ENCODE results near the gene FASTK. TPM values are rescaled to one million over a fixed set of nuclear protein-coding genes. Genes with fewer than 3 reads are reported as not detected.
A peak's percentile ranks its signal among the peaks of the same experiment; 100 is the strongest.

The FASTK gene
- total RNA-seq, 2 experiments from 2014 or later: 70.0 to 72.7 TPM

- no peak overlapping the region for H3K27ac Mint-ChIP-seq
- CTCF ChIA-PET: no interaction called here
- no peak for DNase-seq
- no peaks in the 10 kb centered on the region for H3K9me3 Mint-ChIP-seq
- H3K27me3 Mint-ChIP-seq: no peaks in the 10 kb centered on the region
- POLR2A ChIA-PET: interaction anchor here (0.7 to 1.5 kb wide), 2 partner anchors 8 to 10 kb away, joined by 3 to 5 read pairs; no protein-coding TSS in a partner anchor
- peaks cover 14% of the 10 kb centered on the region for H3K4me1 Mint-ChIP-seq
- peaks cover 10% of the 10 kb centered on the region for H3K36me3 Mint-ChIP-seq (ENCODE audit: low read depth)
- no peak overlapping the region for H3K4me3 Mint-ChIP-seq
Measured at GRCh38 chr7:151040616-151041375, 39.8 kb downstream of the FASTK start.

GRCh38 chr7:151039850-151040548 is 40.6 kb downstream of the FASTK start:
- H3K36me3 Mint-ChIP-seq (ENCODE audit: low read depth): peaks cover 13% of the 10 kb centered on the region
- no peak overlapping the region for H3K4me3 Mint-ChIP-seq
- H3K4me1 Mint-ChIP-seq: peaks cover 14% of the 10 kb centered on the region
- DNase-seq: no peak
- ChIA-PET POLR2A (interaction anchor here (1.0 to 1.9 kb wide), 3 partner anchors 10 to 12 kb away, joined by 4 to 5 read pairs (median 5); partner anchors contain the start of gene ABCB8), CTCF (interaction anchor here (1.7 kb wide), 1 partner anchor 11 kb away, joined by 10 read pairs; the partner anchor contains the start of gene ABCB8)
- H3K27me3 Mint-ChIP-seq: no peaks in the 10 kb centered on the region
- peak overlapping the region; percentile 41 for H3K27ac Mint-ChIP-seq
- no peaks in the 10 kb centered on the region for H3K9me3 Mint-ChIP-seq

DNA sequence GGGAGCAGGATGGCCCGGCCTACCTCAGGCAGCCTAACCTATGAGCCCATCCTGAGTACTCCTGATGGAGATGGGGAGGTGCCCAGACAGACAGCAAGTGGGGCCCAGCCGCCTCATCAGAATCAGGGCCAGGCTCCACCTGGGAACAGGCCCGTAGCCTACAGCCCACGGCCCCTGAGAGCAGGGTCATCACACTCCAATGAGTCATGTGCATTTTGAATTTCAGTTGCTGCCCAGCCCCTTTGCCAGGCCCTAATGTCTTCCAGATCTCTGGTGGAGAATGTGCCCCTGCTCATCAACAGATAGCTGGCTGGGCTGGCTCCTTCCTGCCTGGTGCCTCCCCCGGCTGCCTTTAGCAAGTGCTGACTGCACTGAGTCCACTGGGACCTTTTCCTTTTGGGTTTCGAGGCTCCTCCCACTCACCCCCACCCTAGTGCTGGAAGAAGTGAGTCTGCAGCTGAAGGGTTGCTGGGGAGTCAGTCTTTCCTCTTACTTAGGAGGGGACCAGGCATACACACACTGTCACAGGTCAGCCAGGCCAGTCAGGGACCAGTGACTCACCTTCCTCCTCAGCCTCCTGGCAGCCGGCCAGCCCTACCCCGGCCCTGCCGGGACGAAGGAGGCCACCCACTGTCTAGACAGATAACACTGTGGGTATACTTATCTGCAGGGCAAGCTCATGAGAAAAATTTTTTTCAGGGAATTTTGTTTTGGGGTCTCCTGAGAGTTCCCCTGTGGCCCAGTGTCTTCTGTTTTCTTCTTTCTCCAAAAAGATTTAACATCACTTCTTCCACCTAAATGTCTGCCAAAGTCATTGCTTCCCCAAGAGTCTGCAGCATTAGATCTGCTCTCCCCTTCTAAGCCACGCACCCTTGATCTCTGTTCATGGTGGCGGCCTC is 41.4 kb downstream of the FASTK start:
- Mint-ChIP-seq H3K36me3 (ENCODE audit: low read depth) (peaks cover 10% of the 10 kb centered on the region), H3K4me3 (no peak overlapping the region), H3K27me3 (no peaks in the 10 kb centered on the region), H3K4me1 (peaks cover 14% of the 10 kb centered on the region), H3K9me3 (no peaks in the 10 kb centered on the region), H3K27ac (peak overlapping the region; percentile 41)
- DNase-seq: peak; percentile 56
- CTCF ChIA-PET: interaction anchor here (0.6 to 1.7 kb wide), 3 partner anchors 11 to 21 kb away, joined by 3 to 10 read pairs (median 4); partner anchors contain the start of gene ABCB8
- POLR2A ChIA-PET: interaction anchor here (0.8 to 1.9 kb wide), 3 partner anchors 7 to 12 kb away, joined by 4 to 5 read pairs (median 4); partner anchors contain the start of gene ABCB8

GRCh38 chr7:151035902-151036301 is 44.7 kb downstream of the FASTK start:
- POLR2A ChIA-PET: no interaction called here
- Mint-ChIP-seq H3K27ac (no peak overlapping the region), H3K4me1 (peaks cover 19% of the 10 kb centered on the region), H3K9me3 (no peaks in the 10 kb centered on the region), H3K36me3 (ENCODE audit: low read depth) (peaks cover 15% of the 10 kb centered on the region), H3K4me3 (no peak overlapping the region), H3K27me3 (no peaks in the 10 kb centered on the region)
- CTCF ChIA-PET: interaction anchor here (1.3 kb wide), 1 partner anchor 27 kb away, joined by 3 read pairs; no protein-coding TSS in a partner anchor
- DNase-seq: no peak

DNA sequence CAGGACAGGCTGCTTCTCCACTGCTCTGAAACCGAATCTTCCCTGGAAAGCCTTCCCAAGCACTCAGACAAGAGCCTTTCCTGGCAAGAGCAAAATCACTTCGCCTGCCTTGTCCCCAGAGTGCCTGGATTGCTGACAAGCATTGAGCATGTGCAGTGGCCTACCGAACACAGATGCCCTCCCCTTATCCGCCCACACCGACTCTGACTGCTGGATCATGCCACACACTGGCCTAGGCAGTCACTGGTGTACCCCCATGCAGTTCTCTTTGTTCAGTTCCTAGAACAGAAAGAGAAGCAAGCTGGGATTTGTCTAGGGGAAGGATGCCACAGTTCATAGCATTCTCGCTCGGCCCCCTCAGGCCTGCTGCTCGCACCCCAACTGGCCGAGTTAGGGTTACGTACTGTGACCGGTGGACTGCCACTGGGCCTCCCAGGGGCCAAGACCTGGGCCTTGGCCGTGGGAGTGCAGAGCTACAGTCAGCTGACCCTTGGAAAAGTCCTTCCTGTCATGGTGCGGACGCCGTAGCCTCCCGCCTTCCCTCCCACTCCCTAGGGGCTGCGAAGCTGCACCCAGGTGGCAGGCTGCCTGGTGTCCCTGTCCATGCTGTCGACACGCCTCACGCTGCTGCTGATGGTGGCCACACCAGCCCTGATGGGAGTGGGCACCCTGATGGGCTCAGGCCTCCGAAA is 45.4 kb downstream of the FASTK start:
- Mint-ChIP-seq H3K9me3 (no peaks in the 10 kb centered on the region), H3K4me3 (no peak overlapping the region), H3K27me3 (no peaks in the 10 kb centered on the region), H3K36me3 (ENCODE audit: low read depth) (peaks cover 15% of the 10 kb centered on the region), H3K27ac (no peak overlapping the region), H3K4me1 (peaks cover 19% of the 10 kb centered on the region)
- DNase-seq: no peak
- ChIA-PET CTCF (no interaction called here), POLR2A (no interaction called here)

DNA sequence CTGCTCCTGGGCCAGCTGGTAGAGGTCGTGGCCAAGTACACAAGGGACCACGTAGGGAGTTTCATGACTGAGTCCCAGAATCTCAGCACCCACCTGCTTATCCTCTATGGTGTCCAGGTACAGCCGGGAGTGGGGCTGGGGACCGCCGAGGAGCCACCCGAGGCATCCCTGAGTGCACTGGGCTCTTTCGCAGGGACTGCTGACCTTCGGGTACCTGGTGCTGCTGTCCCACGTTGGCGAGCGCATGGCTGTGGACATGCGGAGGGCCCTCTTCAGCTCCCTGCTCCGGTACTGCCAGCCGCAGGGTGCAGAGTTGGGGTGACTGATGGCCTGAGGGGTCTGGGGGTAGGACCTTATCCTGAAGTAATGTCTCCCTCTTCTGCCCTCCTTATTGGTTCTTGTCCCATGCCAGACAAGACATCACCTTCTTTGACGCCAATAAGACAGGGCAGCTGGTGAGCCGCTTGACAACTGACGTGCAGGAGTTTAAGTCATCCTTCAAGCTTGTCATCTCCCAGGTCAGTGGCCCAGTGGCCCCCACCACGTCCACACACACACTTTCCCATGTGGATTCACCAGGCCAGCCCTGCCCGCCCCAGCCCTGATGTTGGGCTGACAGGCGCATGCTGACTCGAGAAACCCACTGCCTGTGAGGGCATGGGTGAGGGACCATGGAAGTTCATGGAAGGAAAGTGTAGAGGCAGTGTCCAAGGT is 46.1 kb downstream of the FASTK start:
- Mint-ChIP-seq H3K27ac (no peak overlapping the region), H3K4me3 (no peak overlapping the region), H3K36me3 (ENCODE audit: low read depth) (peaks cover 15% of the 10 kb centered on the region), H3K9me3 (no peaks in the 10 kb centered on the region), H3K27me3 (no peaks in the 10 kb centered on the region), H3K4me1 (peaks cover 18% of the 10 kb centered on the region)
- POLR2A ChIA-PET: no interaction called here
- CTCF ChIA-PET: no interaction called here
- DNase-seq: no peak

- DNase-seq: no peak
- Mint-ChIP-seq H3K4me3 (no peak overlapping the region), H3K27me3 (no peaks in the 10 kb centered on the region), H3K4me1 (peaks cover 16% of the 10 kb centered on the region), H3K9me3 (no peaks in the 10 kb centered on the region), H3K27ac (no peak overlapping the region), H3K36me3 (ENCODE audit: low read depth) (peaks cover 15% of the 10 kb centered on the region)
- ChIA-PET POLR2A (no interaction called here), CTCF (interaction anchor here (1.1 kb wide), 1 partner anchor 25 kb away, joined by 3 read pairs; no protein-coding TSS in a partner anchor)
Measured at GRCh38 chr7:151033864-151034249, 46.8 kb downstream of the FASTK start.

DNA sequence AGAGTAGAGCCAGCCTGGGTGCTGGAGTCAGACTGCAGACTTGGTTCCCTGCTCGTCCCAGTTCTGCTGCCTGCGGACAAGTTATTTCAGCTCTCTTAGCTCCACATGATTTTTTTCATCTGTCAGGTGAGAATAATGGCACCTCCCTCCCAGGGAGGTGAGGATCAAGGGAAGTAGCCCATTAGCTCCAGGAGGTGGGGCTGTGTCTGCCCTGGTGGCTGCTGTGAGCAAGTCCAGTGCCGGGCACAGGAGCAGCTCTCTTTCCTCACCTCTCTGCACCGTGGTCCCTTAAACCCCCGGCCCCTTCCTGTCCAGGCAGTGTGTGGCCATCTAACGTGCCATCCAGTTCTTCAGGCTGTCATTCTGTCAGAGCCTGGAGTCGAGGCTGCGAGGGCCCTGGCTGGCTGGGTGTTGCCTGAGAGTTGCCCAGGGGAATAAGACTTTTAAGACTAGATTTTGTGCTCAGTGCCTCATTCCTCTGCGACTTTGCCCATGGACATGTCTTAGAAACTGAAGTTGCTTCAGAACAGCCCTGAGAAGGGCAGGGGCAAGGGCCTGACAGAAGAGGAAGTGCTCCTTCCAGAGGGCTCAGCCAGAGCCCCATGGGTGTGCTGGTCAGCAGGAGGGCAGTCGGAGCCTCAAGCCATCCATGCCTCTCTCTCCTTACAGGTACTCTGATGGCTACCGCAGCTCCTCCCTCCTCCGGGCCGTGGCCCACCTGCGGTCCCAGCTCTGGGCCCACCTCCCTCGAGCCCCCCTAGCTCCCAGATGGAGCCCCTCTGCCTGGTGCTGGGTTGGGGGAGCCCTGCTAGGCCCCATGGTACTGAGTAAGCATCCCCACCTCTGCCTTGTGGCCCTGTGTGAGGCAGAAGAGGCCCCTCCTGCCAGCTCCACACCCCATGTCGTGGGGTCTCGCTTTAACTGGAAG is 47.4 kb downstream of the FASTK start:
- Mint-ChIP-seq H3K4me3 (no peak overlapping the region), H3K9me3 (no peaks in the 10 kb centered on the region), H3K36me3 (ENCODE audit: low read depth) (peaks cover 18% of the 10 kb centered on the region), H3K4me1 (peaks cover 17% of the 10 kb centered on the region), H3K27ac (no peak overlapping the region), H3K27me3 (no peaks in the 10 kb centered on the region)
- CTCF ChIA-PET: interaction anchor here (0.7 to 1.9 kb wide), 6 partner anchors 14 to 78 kb away, joined by 3 to 9 read pairs (median 3); no protein-coding TSS in a partner anchor
- DNase-seq: no peak
- POLR2A ChIA-PET: interaction anchor here (0.9 to 2.0 kb wide), 2 partner anchors 8 to 27 kb away, joined by 3 to 5 read pairs; no protein-coding TSS in a partner anchor

DNA sequence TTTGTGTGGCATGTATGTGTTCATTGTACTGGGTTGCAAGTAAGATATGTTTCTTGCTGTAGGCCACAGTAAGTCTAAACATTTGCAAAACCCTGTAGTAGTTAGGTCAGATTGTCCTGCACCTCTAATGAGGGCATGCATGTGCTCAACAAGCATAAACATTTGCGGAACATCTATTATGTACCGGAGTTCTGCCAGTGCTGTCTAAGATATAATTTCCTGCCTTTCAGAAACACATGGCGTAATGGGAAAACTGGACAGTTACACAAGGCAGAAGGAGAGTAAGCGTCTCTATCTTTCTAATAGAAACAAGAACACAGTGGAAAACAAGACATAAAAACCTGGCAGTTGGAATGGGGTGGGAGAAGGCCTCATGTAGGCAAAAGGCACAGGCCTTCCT is 49.6 kb downstream of the FASTK start:
- Mint-ChIP-seq H3K9me3 (no peaks in the 10 kb centered on the region), H3K27me3 (no peaks in the 10 kb centered on the region), H3K4me3 (no peak overlapping the region), H3K27ac (no peak overlapping the region), H3K36me3 (ENCODE audit: low read depth) (peaks cover 10% of the 10 kb centered on the region), H3K4me1 (peaks cover 31% of the 10 kb centered on the region)
- CTCF ChIA-PET: interaction anchor here (0.7 to 1.5 kb wide), 2 partner anchors 20 to 93 kb away, joined by 5 to 6 read pairs; no protein-coding TSS in a partner anchor
- no peak for DNase-seq
- POLR2A ChIA-PET: interaction anchor here (1.0 kb wide), 1 partner anchor 54 kb away, joined by 3 read pairs; no protein-coding TSS in a partner anchor

GRCh38 chr7:151028948-151029501 is 51.6 kb downstream of the FASTK start:
- Mint-ChIP-seq H3K4me3 (peak overlapping the region; percentile 95), H3K27ac (peak overlapping the region; percentile 85), H3K36me3 (ENCODE audit: low read depth) (peaks cover 8% of the 10 kb centered on the region), H3K9me3 (no peaks in the 10 kb centered on the region), H3K4me1 (peaks cover 31% of the 10 kb centered on the region), H3K27me3 (no peaks in the 10 kb centered on the region)
- no peak for DNase-seq
- POLR2A ChIA-PET: interaction anchor here (1.3 to 2.0 kb wide), 11 partner anchors 10 to 60 kb away, joined by 3 to 50 read pairs (median 7); partner anchors contain the start of genes SLC4A2 and TMUB1
- CTCF ChIA-PET: interaction anchor here (1.0 to 2.1 kb wide), 16 partner anchors 10 to 95 kb away, joined by 3 to 38 read pairs (median 8); partner anchors contain the start of gene FASTK
